Upper lobe of left lung (tissue), 6 donors: Measurements from ENCODE around the gene SEC23IP. TPM values are rescaled to one million over a fixed set of nuclear protein-coding genes. Genes with fewer than 3 reads are reported as not detected.

Experiments used
- ATAC-seq, 2 donors: fragments of 200-7000 bp; cut with Tn5 transposase; one replicate each; pipeline ENCODE4 v1.9.1; 2022; ENCODE audit warnings: mild to moderate bottlenecking in 2 of 2, moderate library complexity in 2 of 2; ENCODE audit not compliant: low FRiP score in 2 of 2
- DNase-seq, 2 donors: peaks; one replicate each; pipeline ENCODE4 v3.0.0-alpha.2; 2019 to 2020
- H3K27ac ChIP-seq, 4 donors: fragments of 200-600 bp; sonication (generic); one replicate each; pipeline ENCODE4 v1.5.1; 2016 to 2019
- H3K27me3 ChIP-seq, 4 donors: fragments of 200-600 bp; sonication (generic); one replicate each; pipeline ENCODE4 v1.5.1; 2017 to 2019
- H3K36me3 ChIP-seq, 4 donors: fragments of 200-600 bp; sonication (generic); one replicate each; pipeline ENCODE4 v1.5.1; 2016 to 2019
- H3K4me1 ChIP-seq, 4 donors: fragments of 200-600 bp; sonication (generic); one replicate each; pipeline ENCODE4 v1.5.1; 2018 to 2019
- H3K4me3 ChIP-seq, 4 donors: fragments of 200-600 bp; sonication (generic); one replicate each; pipeline ENCODE4 v1.5.1; 2017 to 2019; ENCODE audit warnings: mild to moderate bottlenecking in 2 of 4, moderate library complexity in 1 of 4
- H3K9me3 ChIP-seq, 4 donors: fragments of 200-600 bp; sonication (generic); one replicate each; pipeline ENCODE4 v1.5.1; 2018 to 2019
- EP300 ChIP-seq, 4 donors: sonication (generic); formaldehyde crosslinking; IDR thresholded peaks; one replicate each; pipeline ENCODE4 v1.5.1; 2017; ENCODE audit warnings: antibody characterized with exemption in 4 of 4, control low read depth in 2 of 4
- POLR2A ChIP-seq, 4 donors: fragments of 450-650 bp; IDR thresholded peaks; one replicate each; pipeline ENCODE4 v1.5.1; 2016 to 2017; ENCODE audit warnings: antibody characterized with exemption in 4 of 4, mild to moderate bottlenecking in 2 of 4
- POLR2AphosphoS5 ChIP-seq, 2 donors: sonication (generic); formaldehyde crosslinking; IDR thresholded peaks; one replicate each; pipeline ENCODE4 v1.5.1; 2017; ENCODE audit warnings: antibody characterized with exemption in 2 of 2
- whole genome bisulfite sequencing, 2 donors: methylation state at CpG; one replicate each; pipeline ENCODE4 v1.1.5; 2017 to 2018; 5-methylcytosine and 5-hydroxymethylcytosine counted together
- total RNA-seq, 6 donors: library from RNA; depleted of rRNA in 4 of 6; stranded (reverse); fragments of >200 nt in 4 of 6; gene quantifications; one replicate each; pipeline versions ENCODE4 v1.1.0 to v1.2.1, GENCODE V29; 2016 to 2021
- TF ChIP-seq, protein P1 (sequence below), 6 experiments: fragments of 450-650 bp in 4 of 6; fragments of 200-600 bp in 2 of 6; sonication (generic) in 2 of 6; IDR thresholded peaks; one replicate each; pipeline ENCODE4 v1.5.1; 2016 to 2019; ENCODE audit warnings: antibody characterized with exemption in 6 of 6
- donor health status: DM: no; HTN: no; CAD: no; lungs with moderate emphysema.
- donor health status: DM: no; HTN: yes; CAD: no; lungs with severe emphysema.

SEC23IP gene
- total RNA-seq, 6 donors from 2014 or later, result 13.4 to 60.8 (median 40.4) TPM

DNA sequence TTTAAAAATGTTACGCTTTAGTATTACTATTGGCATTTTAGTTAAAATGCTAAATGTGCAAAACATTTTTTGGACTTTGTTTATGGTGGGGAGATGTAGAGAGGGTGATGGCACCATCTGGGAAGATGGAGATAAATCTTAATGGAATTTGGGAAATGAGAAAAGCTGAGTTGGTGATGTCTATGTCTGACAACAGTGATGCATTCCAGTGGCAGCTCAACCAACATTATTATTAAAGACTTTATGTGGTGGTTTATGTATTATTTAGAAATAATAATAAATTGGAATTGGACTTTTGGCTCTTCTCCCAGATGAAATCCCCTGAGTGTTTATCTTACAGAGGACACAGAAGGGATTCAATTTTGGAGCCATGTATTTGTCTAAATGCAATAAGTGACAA lies 77.6 kb downstream of the SEC23IP start:
- ATAC-seq, result no peak
- DNase-seq, result no peak
- H3K9me3 ChIP-seq, result peaks cover 0 to 13% (median 9%) of the 10 kb centered on the region in 4 donors
- no peak overlapping the region for H3K27ac ChIP-seq
- no peaks in the 10 kb centered on the region for H3K27me3 ChIP-seq
- H3K36me3 ChIP-seq, result no peaks in the 10 kb centered on the region
- no peak overlapping the region for H3K4me3 ChIP-seq
- TF ChIP-seq EP300 (IDR thresholded peaks at IDR 0.05), result no peak
- TF ChIP-seq, protein P1, sequence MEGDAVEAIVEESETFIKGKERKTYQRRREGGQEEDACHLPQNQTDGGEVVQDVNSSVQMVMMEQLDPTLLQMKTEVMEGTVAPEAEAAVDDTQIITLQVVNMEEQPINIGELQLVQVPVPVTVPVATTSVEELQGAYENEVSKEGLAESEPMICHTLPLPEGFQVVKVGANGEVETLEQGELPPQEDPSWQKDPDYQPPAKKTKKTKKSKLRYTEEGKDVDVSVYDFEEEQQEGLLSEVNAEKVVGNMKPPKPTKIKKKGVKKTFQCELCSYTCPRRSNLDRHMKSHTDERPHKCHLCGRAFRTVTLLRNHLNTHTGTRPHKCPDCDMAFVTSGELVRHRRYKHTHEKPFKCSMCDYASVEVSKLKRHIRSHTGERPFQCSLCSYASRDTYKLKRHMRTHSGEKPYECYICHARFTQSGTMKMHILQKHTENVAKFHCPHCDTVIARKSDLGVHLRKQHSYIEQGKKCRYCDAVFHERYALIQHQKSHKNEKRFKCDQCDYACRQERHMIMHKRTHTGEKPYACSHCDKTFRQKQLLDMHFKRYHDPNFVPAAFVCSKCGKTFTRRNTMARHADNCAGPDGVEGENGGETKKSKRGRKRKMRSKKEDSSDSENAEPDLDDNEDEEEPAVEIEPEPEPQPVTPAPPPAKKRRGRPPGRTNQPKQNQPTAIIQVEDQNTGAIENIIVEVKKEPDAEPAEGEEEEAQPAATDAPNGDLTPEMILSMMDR (IDR thresholded peaks at IDR 0.05), result no peak
- TF ChIP-seq POLR2A (IDR thresholded peaks at IDR 0.05), result no peak
- no peak for TF ChIP-seq POLR2AphosphoS5 (IDR thresholded peaks at IDR 0.05)
- no peaks in the 10 kb centered on the region for H3K4me1 ChIP-seq
- WGBS, 2 donors, result 88 to 90% methylated on average over 1 of the region's 1 CpG

- DNase-seq (no peak), ATAC-seq (no peak)
- TF ChIP-seq, protein P1 (IDR thresholded peaks at IDR 0.05), result no peak
- TF ChIP-seq POLR2A (IDR thresholded peaks at IDR 0.05), result no peak
- no peak for TF ChIP-seq EP300 (IDR thresholded peaks at IDR 0.05)
- TF ChIP-seq POLR2AphosphoS5 (IDR thresholded peaks at IDR 0.05), result no peak
- no peaks in the 10 kb centered on the region for H3K27me3 ChIP-seq
- H3K9me3 ChIP-seq, result peaks cover 0 to 13% (median 9%) of the 10 kb centered on the region in 4 donors
- no peaks in the 10 kb centered on the region for H3K36me3 ChIP-seq
- no peak overlapping the region for H3K4me3 ChIP-seq
- WGBS, 2 donors, result 95 to 100% methylated on average over 1 of the region's 1 CpG
- H3K27ac ChIP-seq, result no peak overlapping the region
- no peaks in the 10 kb centered on the region for H3K4me1 ChIP-seq
Observed at GRCh38 chr10:119970963-119971362, 78.4 kb downstream of the SEC23IP start.

DNA sequence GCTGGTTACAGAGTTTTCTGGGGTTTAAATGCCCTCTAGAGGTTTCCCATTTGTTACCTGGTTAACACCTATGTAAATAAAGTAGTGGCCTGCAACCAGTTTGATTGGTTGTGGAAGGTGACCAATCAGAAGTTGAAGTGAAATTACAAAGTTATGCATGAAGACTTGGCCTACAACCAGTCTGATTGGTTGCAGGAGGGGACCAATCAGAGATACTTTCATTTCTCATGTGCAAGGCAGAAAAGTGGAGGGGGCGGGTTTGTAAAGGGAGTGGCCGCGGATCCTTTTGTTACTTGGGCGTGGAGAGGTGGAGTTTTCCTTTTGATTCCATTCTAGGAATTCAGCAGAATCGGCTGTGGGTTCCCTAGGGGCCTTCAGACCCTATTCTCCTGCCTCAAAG lies 80.8 kb downstream of the SEC23IP start:
- Histone ChIP-seq H3K9me3 (no peaks in the 10 kb centered on the region), H3K4me3 (no peak overlapping the region), H3K27me3 (no peaks in the 10 kb centered on the region), H3K27ac (no peak overlapping the region), H3K36me3 (no peaks in the 10 kb centered on the region), H3K4me1 (no peaks in the 10 kb centered on the region)
- no peak for ATAC-seq
- TF ChIP-seq, protein P1 (IDR thresholded peaks at IDR 0.05), result no peak
- TF ChIP-seq POLR2A (IDR thresholded peaks at IDR 0.05), result no peak
- DNase-seq, result no peak
- WGBS, 2 donors, result 53 to 73% methylated on average over 5 of the region's 5 CpGs

GRCh38 chr10:119976421-119976820 lies 83.9 kb downstream of the SEC23IP start:
- 38 to 47% methylated on average over 3 of the region's 3 CpGs for WGBS, 2 donors
- no peak for ATAC-seq

More at GRCh38 chr10:119976421-119976820, 83.9 kb downstream of the SEC23IP start:
- DNase-seq, result no peak
- no peaks in the 10 kb centered on the region for H3K27me3 ChIP-seq
- TF ChIP-seq POLR2AphosphoS5 (IDR thresholded peaks at IDR 0.05) (no peak), EP300 (IDR thresholded peaks at IDR 0.05) (no peak), POLR2A (IDR thresholded peaks at IDR 0.05) (no peak)
- TF ChIP-seq, protein P1 (IDR thresholded peaks at IDR 0.05), result no peak
- no peaks in the 10 kb centered on the region for H3K9me3 ChIP-seq
- no peaks in the 10 kb centered on the region for H3K4me1 ChIP-seq
- H3K36me3 ChIP-seq, result no peaks in the 10 kb centered on the region
- no peak overlapping the region for H3K27ac ChIP-seq
- H3K4me3 ChIP-seq, result no peak overlapping the region
